Measurements from ENCODE around the gene FOSB.

DNA sequence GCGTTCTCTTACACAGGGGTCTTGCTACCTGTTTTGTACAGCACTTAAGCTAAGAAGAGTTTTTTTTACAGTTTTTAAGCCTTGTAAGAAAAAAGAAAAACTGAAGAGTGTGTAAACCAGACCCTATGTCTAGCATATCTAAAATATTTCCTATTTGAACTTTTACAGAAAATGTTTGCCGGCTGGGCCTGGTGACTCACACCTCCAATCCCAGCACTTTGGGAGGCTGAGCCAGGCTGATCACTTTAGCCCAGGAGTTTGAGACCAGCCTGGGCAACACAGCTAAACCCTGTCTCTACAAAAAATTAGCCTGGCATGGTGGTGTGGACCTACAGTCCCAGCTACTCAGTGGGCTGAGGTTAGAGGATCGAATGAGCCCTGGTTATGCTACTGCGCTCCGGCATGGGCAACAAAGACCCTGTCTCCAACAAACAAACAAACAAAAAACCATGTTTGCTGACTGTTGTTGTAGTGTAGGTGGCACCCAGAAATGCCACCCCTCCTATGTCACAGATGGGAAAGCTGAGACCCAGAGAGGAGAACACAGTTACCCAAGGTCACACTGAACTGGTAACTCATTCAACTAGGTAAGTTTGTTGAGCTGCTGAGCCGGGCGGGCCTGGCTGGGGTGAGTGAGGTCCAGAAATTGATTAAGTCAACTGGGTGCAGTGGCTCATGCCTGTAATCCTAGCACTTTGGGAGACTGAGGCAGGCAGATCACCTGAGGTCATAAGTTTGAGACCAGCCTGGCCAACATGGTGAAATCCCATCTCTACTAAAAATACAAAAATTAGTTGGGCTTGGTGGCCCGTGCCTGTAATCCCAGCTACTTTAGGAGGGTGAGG lies 37.6 kb downstream of the FOSB start:
- TF ChIP-seq, protein P1, sequence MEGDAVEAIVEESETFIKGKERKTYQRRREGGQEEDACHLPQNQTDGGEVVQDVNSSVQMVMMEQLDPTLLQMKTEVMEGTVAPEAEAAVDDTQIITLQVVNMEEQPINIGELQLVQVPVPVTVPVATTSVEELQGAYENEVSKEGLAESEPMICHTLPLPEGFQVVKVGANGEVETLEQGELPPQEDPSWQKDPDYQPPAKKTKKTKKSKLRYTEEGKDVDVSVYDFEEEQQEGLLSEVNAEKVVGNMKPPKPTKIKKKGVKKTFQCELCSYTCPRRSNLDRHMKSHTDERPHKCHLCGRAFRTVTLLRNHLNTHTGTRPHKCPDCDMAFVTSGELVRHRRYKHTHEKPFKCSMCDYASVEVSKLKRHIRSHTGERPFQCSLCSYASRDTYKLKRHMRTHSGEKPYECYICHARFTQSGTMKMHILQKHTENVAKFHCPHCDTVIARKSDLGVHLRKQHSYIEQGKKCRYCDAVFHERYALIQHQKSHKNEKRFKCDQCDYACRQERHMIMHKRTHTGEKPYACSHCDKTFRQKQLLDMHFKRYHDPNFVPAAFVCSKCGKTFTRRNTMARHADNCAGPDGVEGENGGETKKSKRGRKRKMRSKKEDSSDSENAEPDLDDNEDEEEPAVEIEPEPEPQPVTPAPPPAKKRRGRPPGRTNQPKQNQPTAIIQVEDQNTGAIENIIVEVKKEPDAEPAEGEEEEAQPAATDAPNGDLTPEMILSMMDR (IDR thresholded peaks at IDR 0.05), result no peak
- TF ChIP-seq EP300 (IDR thresholded peaks at IDR 0.05) (no peak), POLR2A (IDR thresholded peaks at IDR 0.05) (no peak), POLR2AphosphoS5 (IDR thresholded peaks at IDR 0.05) (no peak)
